Naive thymus-derived CD4-positive, alpha-beta T cell (primary cell): Measurements from ENCODE around the gene HIC1. TPM values are rescaled to one million over a fixed set of nuclear protein-coding genes. Genes with fewer than 3 reads are reported as not detected.
A peak's percentile ranks its signal among the peaks of the same experiment; 100 is the strongest.

Experiments used
- ATAC-seq: fragments of 150-1000 bp; cut with Tn5 transposase; 2 replicates; pipeline ENCODE4 v1.10.0; 2021; ENCODE audit warnings: mild to moderate bottlenecking, moderate library complexity
- CTCF ChIA-PET: fragments of 350-600 bp; sonication (Branson Sonifier 250); formaldehyde crosslinking; loops from one replicate; lab custom pipeline; 2021; ENCODE audit warnings: antibody characterized with exemption; lab: Charles Lee
- POLR2A ChIA-PET: fragments of 350-600 bp; sonication (Branson Sonifier 250); formaldehyde crosslinking; loops from one replicate; lab custom pipeline; 2021; ENCODE audit warnings: antibody characterized with exemption, inconsistent platforms; lab: Charles Lee
- DNase-seq, 9 donors: peaks; one replicate each; pipeline versions ENCODE4 v3.0.0 to v3.0.0-alpha.2; 2020 to 2022; ENCODE audit warnings: mixed read lengths in 1 of 9
- H3K27ac ChIP-seq: one replicate; pipeline ENCODE4 v1.7.0; 2013; ENCODE audit warnings: mild to moderate bottlenecking, low read depth, low read length, moderate library complexity
- H3K27me3 ChIP-seq, 2 donors: one replicate each; pipeline ENCODE4 v1.7.0; 2013; ENCODE audit warnings: low read length in 2 of 2, mild to moderate bottlenecking in 2 of 2, moderate library complexity in 2 of 2; ENCODE audit not compliant: control insufficient read depth in 2 of 2, insufficient read depth in 2 of 2
- H3K36me3 ChIP-seq, 3 experiments: 1 replicate in 2 of 3; 2 replicates in 1 of 3; pipeline ENCODE4 v1.7.0; 2013; ENCODE audit warnings: low read length in 3 of 3, mild to moderate bottlenecking in 3 of 3, moderate library complexity in 1 of 3; ENCODE audit not compliant: insufficient read depth in 3 of 3, control insufficient read depth in 2 of 3
- H3K4me1 ChIP-seq, 2 donors: one replicate each; pipeline ENCODE4 v1.7.0; 2013; ENCODE audit warnings: low read length in 2 of 2, mild to moderate bottlenecking in 2 of 2, moderate library complexity in 1 of 2; ENCODE audit not compliant: control insufficient read depth in 2 of 2, insufficient read depth in 2 of 2
- H3K4me3 ChIP-seq: 2 replicates; pipeline ENCODE4 v1.7.0; 2013; ENCODE audit warnings: mild to moderate bottlenecking, low read length
- H3K9me3 ChIP-seq, 3 experiments: 1 replicate in 2 of 3; 2 replicates in 1 of 3; pipeline ENCODE4 v1.7.0; 2013; ENCODE audit warnings: low read length in 3 of 3; ENCODE audit not compliant: control insufficient read depth in 2 of 3
- H3K27ac Mint-ChIP-seq, 9 donors: one replicate each; pipeline ENCODE4 v1.8.0; 2020 to 2022; ENCODE audit warnings: mixed read lengths in 9 of 9, mild to moderate bottlenecking in 8 of 9, moderate library complexity in 5 of 9, inconsistent platforms in 2 of 9
- H3K27me3 Mint-ChIP-seq, 5 donors: one replicate each; pipeline ENCODE4 v1.8.0; 2021 to 2022; ENCODE audit warnings: mixed read lengths in 5 of 5, mild to moderate bottlenecking in 1 of 5
- H3K36me3 Mint-ChIP-seq, 5 donors: one replicate each; pipeline ENCODE4 v1.8.0; 2020 to 2022; ENCODE audit warnings: mixed read lengths in 5 of 5, mild to moderate bottlenecking in 3 of 5, inconsistent platforms in 1 of 5
- H3K4me1 Mint-ChIP-seq, 7 donors: one replicate each; pipeline ENCODE4 v1.8.0; 2020 to 2022; ENCODE audit warnings: mixed read lengths in 7 of 7, mild to moderate bottlenecking in 3 of 7, inconsistent platforms in 1 of 7
- H3K4me3 Mint-ChIP-seq, 10 donors: one replicate each; pipeline ENCODE4 v1.8.0; 2020 to 2022; ENCODE audit warnings: mild to moderate bottlenecking in 10 of 10, mixed read lengths in 10 of 10, moderate library complexity in 6 of 10, inconsistent platforms in 2 of 10
- H3K9me3 Mint-ChIP-seq, 11 donors: one replicate each; pipeline ENCODE4 v1.8.0; 2020 to 2022; ENCODE audit warnings: mixed read lengths in 11 of 11, mild to moderate bottlenecking in 4 of 11, inconsistent platforms in 1 of 11, moderate library complexity in 1 of 11
- intact Hi-C, 2 donors: fragments of 100-400 bp; cut with micrococcal nuclease; formaldehyde crosslinking; loops; one replicate each; pipeline ENCODE4 v1.15.1; 2023
- polyA plus RNA-seq, 2 donors: library from polyadenylated mRNA; unstranded; fragments of 300-500 nt; fragmentation: Illumina TruSeq; gene quantifications; one replicate each; pipeline ENCODE4 v1.2.3, GENCODE V29; 2021
- total RNA-seq, 6 experiments: library from RNA in 5 of 6; stranded (reverse) in 5 of 6; gene quantifications; 1 replicate in 5 of 6; 2 replicates in 1 of 6; pipeline ENCODE4 v1.2.3 and lab custom pipeline; 2021 to 2026

The HIC1 gene
- total and polyA plus RNA-seq, 7 experiments from 2014 or later: 0.56 to 128 (median 1.7) TPM

- Mint-ChIP-seq H3K27me3 (peaks cover 15 to 72% (median 16%) of the 10 kb centered on the region in 5 donors), H3K4me1 (peaks cover 10 to 24% (median 19%) of the 10 kb centered on the region in 7 donors), H3K36me3 (peaks cover 0 to 3% (median 0%) of the 10 kb centered on the region in 5 donors), H3K4me3 (peak overlapping the region in 9 of 10 donors; percentile 16 to 82 (median 67)), H3K27ac (no peak overlapping the region), H3K9me3 (peaks cover 0 to 4% (median 0%) of the 10 kb centered on the region in 11 donors)
- Histone ChIP-seq H3K4me1 (peaks cover 11 to 22% of the 10 kb centered on the region in 2 donors), H3K27me3 (peaks cover 3 to 10% of the 10 kb centered on the region in 2 donors), H3K36me3 (no peaks in the 10 kb centered on the region), H3K4me3 (peak overlapping the region; percentile 58), H3K9me3 (no peaks in the 10 kb centered on the region), H3K27ac (peak overlapping the region; percentile 45)
- ChIA-PET POLR2A (interaction anchor here (0.6 to 1.1 kb wide), 4 partner anchors 9 to 279 kb away, joined by 3 to 4 read pairs (median 4); partner anchors contain the start of genes SMG6 and SRR), CTCF (interaction anchor here (1.4 to 2.1 kb wide), 2 partner anchors 143 to 303 kb away, joined by 4 read pairs; no protein-coding TSS in a partner anchor)
- DNase-seq (peak in 2 of 9 donors; percentile 22 to 37), ATAC-seq (no peak)
- intact Hi-C loops: loop anchor here (2.0 to 10.0 kb wide), 4 partner anchors 16 to 377 kb away; partner anchors contain the start of genes OVCA2 (in 1 of the 2), RILP (in 1 of the 2) and SCARF1 (in 1 of the 2)
Measured at GRCh38 chr17:2024572-2025219, 30.2 kb upstream of the HIC1 start.

GRCh38 chr17:2025220-2025621, 29.7 kb upstream of the HIC1 start, which contains the start of gene RTN4RL1:
Gene RTN4RL1, minus strand, starts transcription at chr17:2025334. Its CDS starts 469 bp downstream, at chr17:2024865.
- Mint-ChIP-seq H3K36me3 (peaks cover 0 to 3% (median 0%) of the 10 kb centered on the region in 5 donors), H3K27ac (peak within 1 kb of the TSS in 3 of 9 donors; percentile 32 to 48 (median 41)), H3K27me3 (peaks cover 11 to 67% (median 15%) of the 10 kb centered on the region in 5 donors), H3K4me3 (peak within 1 kb of the TSS; percentile 74 to 87 (median 82)), H3K9me3 (peaks cover 0 to 4% (median 0%) of the 10 kb centered on the region in 11 donors), H3K4me1 (peaks cover 10 to 25% (median 19%) of the 10 kb centered on the region in 7 donors)
- H3K27ac ChIP-seq: peak within 1 kb of the TSS; percentile 45
- H3K9me3 ChIP-seq: no peaks in the 10 kb centered on the region
- intact Hi-C loops: loop anchor here (2.0 to 10.0 kb wide), 4 partner anchors 16 to 378 kb away; partner anchors contain the start of genes OVCA2 (in 1 of the 2), RILP (in 1 of the 2) and SCARF1 (in 1 of the 2)
- peaks cover 0 to 3% (median 0%) of the 10 kb centered on the region in 3 experiments for H3K36me3 ChIP-seq
- peak; percentile 45 to 78 (median 72) for DNase-seq
- POLR2A ChIA-PET: interaction anchor here (0.6 to 1.1 kb wide), 5 partner anchors 9 to 278 kb away, joined by 3 to 4 read pairs (median 4); partner anchors contain the start of genes SMG6 and SRR
- peaks cover 11 to 23% of the 10 kb centered on the region in 2 donors for H3K4me1 ChIP-seq
- peak; percentile 62 for ATAC-seq
- H3K4me3 ChIP-seq: peak within 1 kb of the TSS; percentile 58
- peaks cover 3 to 10% of the 10 kb centered on the region in 2 donors for H3K27me3 ChIP-seq
- CTCF ChIA-PET: interaction anchor here (2.1 kb wide), 1 partner anchor 304 kb away, joined by 4 read pairs; no protein-coding TSS in a partner anchor

GRCh38 chr17:2025622-2026309, 29.1 kb upstream of the HIC1 start:
- POLR2A ChIA-PET: interaction anchor here (0.6 to 1.0 kb wide), 2 partner anchors 118 to 219 kb away, joined by 3 to 4 read pairs; no protein-coding TSS in a partner anchor
- Histone ChIP-seq H3K4me3 (peak overlapping the region; percentile 58), H3K9me3 (no peaks in the 10 kb centered on the region), H3K36me3 (peaks cover 0 to 6% (median 0%) of the 10 kb centered on the region in 3 experiments), H3K4me1 (peaks cover 14 to 25% of the 10 kb centered on the region in 2 donors), H3K27ac (no peak overlapping the region), H3K27me3 (peaks cover 3 to 10% of the 10 kb centered on the region in 2 donors)
- Mint-ChIP-seq H3K36me3 (peaks cover 0 to 3% (median 0%) of the 10 kb centered on the region in 5 donors), H3K9me3 (peaks cover 0 to 4% (median 0%) of the 10 kb centered on the region in 11 donors), H3K4me1 (peaks cover 14 to 30% (median 25%) of the 10 kb centered on the region in 7 donors), H3K4me3 (peak overlapping the region; percentile 74 to 87 (median 82)), H3K27me3 (peaks cover 9 to 61% (median 15%) of the 10 kb centered on the region in 5 donors), H3K27ac (peak overlapping the region in 2 of 9 donors; percentile 32 to 41)
- CTCF ChIA-PET: interaction anchor here (2.1 kb wide), 1 partner anchor 304 kb away, joined by 4 read pairs; no protein-coding TSS in a partner anchor
- DNase-seq (no peak), ATAC-seq (no peak)
- intact Hi-C loops: loop anchor here (2.0 to 10.0 kb wide), 4 partner anchors 15 to 378 kb away; partner anchors contain the start of genes OVCA2 (in 1 of the 2), RILP (in 1 of the 2) and SCARF1 (in 1 of the 2)

- no peak for ATAC-seq
- H3K9me3 ChIP-seq: no peaks in the 10 kb centered on the region
- peaks cover 0 to 4% (median 0%) of the 10 kb centered on the region in 11 donors for H3K9me3 Mint-ChIP-seq
- POLR2A ChIA-PET: interaction anchor here (0.7 kb wide), 1 partner anchor 118 kb away, joined by 3 read pairs; no protein-coding TSS in a partner anchor
- peaks cover 3 to 10% of the 10 kb centered on the region in 2 donors for H3K27me3 ChIP-seq
- no peak overlapping the region for H3K27ac ChIP-seq
- peak overlapping the region in 5 of 10 donors; percentile 5 to 43 (median 25) for H3K4me3 Mint-ChIP-seq
- peaks cover 0 to 11% (median 0%) of the 10 kb centered on the region in 3 experiments for H3K36me3 ChIP-seq
- peaks cover 17 to 44% (median 27%) of the 10 kb centered on the region in 7 donors for H3K4me1 Mint-ChIP-seq
- H3K27me3 Mint-ChIP-seq: peaks cover 9 to 50% (median 15%) of the 10 kb centered on the region in 5 donors
- peaks cover 20 to 34% of the 10 kb centered on the region in 2 donors for H3K4me1 ChIP-seq
- no peak for DNase-seq
- H3K4me3 ChIP-seq: no peak overlapping the region
- CTCF ChIA-PET: interaction anchor here (0.8 kb wide), 1 partner anchor 148 kb away, joined by 4 read pairs; no protein-coding TSS in a partner anchor
- intact Hi-C loops: loop anchor here (5.0 to 10.0 kb wide), 2 partner anchors 153 to 380 kb away; partner anchors contain the start of genes RILP (in 1 of the 2) and SCARF1 (in 1 of the 2)
- peaks cover 0 to 3% (median 0%) of the 10 kb centered on the region in 5 donors for H3K36me3 Mint-ChIP-seq
- H3K27ac Mint-ChIP-seq: peak overlapping the region in 3 of 9 donors; percentile 20 to 71 (median 25)
Measured at GRCh38 chr17:2027528-2028233, 27.2 kb upstream of the HIC1 start.

GRCh38 chr17:2028234-2028614, 26.7 kb upstream of the HIC1 start:
- POLR2A ChIA-PET: interaction anchor here (1.6 kb wide), 1 partner anchor 312 kb away, joined by 5 read pairs; no protein-coding TSS in a partner anchor
- H3K4me3 Mint-ChIP-seq: peak overlapping the region in 4 of 10 donors; percentile 11 to 68 (median 32)
- Histone ChIP-seq H3K27me3 (peaks cover 0 to 10% of the 10 kb centered on the region in 2 donors), H3K4me1 (peaks cover 20 to 29% of the 10 kb centered on the region in 2 donors), H3K4me3 (no peak overlapping the region), H3K9me3 (no peaks in the 10 kb centered on the region), H3K27ac (no peak overlapping the region), H3K36me3 (peaks cover 0 to 12% (median 0%) of the 10 kb centered on the region in 3 experiments)
- intact Hi-C loops: loop anchor here (5.0 to 10.0 kb wide), 2 partner anchors 153 to 381 kb away; partner anchors contain the start of genes RILP (in 1 of the 2) and SCARF1 (in 1 of the 2)
- H3K27me3 Mint-ChIP-seq: peaks cover 9 to 45% (median 15%) of the 10 kb centered on the region in 5 donors
- no peak for DNase-seq
- no peak for ATAC-seq
- no peak overlapping the region for H3K27ac Mint-ChIP-seq
- H3K4me1 Mint-ChIP-seq: peaks cover 17 to 44% (median 30%) of the 10 kb centered on the region in 7 donors
- CTCF ChIA-PET: no interaction called here
- peaks cover 0 to 3% (median 0%) of the 10 kb centered on the region in 5 donors for H3K36me3 Mint-ChIP-seq
- H3K9me3 Mint-ChIP-seq: peaks cover 0 to 4% (median 0%) of the 10 kb centered on the region in 11 donors
